HepG2 (cell line): ENCODE measurements around the gene CEL. TPM values are rescaled to one million over a fixed set of nuclear protein-coding genes. Genes with fewer than 3 reads are reported as not detected.

Experiments
- CHD4 ChIP-seq: fragments of 200-600 bp; sonication (generic); IDR thresholded peaks from 2 replicates; pipeline ENCODE4 v1.7.0; 2017; ENCODE audit warnings: mild to moderate bottlenecking, low read length, borderline replicate concordance
- E2F2 ChIP-seq: sonication (generic); formaldehyde crosslinking; IDR thresholded peaks from 2 replicates; pipeline ENCODE4 v1.4.0; 2020; ENCODE audit warnings: missing genetic modification reagents, borderline replicate concordance
- ISX ChIP-seq: sonication (generic); formaldehyde crosslinking; conservative IDR thresholded peaks from 2 replicates; pipeline ENCODE4 v1.5.0; 2020; ENCODE audit warnings: missing genetic modification reagents
- KDM2A ChIP-seq: sonication (generic); formaldehyde crosslinking; IDR thresholded peaks from 2 replicates; pipeline ENCODE4 v1.4.0; 2020; ENCODE audit warnings: low read depth, missing genetic modification reagents, borderline replicate concordance
- KDM6A ChIP-seq: IDR thresholded peaks from 2 replicates; pipeline ENCODE4 v1.6.1; 2016; ENCODE audit warnings: low read depth
- MXD3 ChIP-seq: IDR thresholded peaks from 2 replicates; pipeline ENCODE4 v1.6.1; 2016; ENCODE audit warnings: mild to moderate bottlenecking, missing biosample characterization, missing genetic modification reagents
- NFATC3 ChIP-seq: sonication (generic); formaldehyde crosslinking; IDR thresholded peaks from 2 replicates; pipeline ENCODE4 v1.5.1; 2020; ENCODE audit warnings: mild to moderate bottlenecking, missing genetic modification reagents
- POLR2A ChIP-seq, 2 experiments: IDR thresholded peaks; 2 replicates each; pipeline ENCODE4 v1.6.1; 2011; ENCODE audit warnings: low read depth in 2 of 2, low read length in 2 of 2, mild to moderate bottlenecking in 1 of 2, moderate library complexity in 1 of 2; ENCODE audit not compliant: insufficient read depth in 1 of 2
- ZNF431 ChIP-seq: sonication (generic); formaldehyde crosslinking; IDR thresholded peaks from 2 replicates; pipeline ENCODE4 v1.9.0; 2022; ENCODE audit warnings: missing genetic modification reagents, low read depth, mild to moderate bottlenecking, borderline replicate concordance
- ZNF496 ChIP-seq: sonication (generic); formaldehyde crosslinking; IDR thresholded peaks from 2 replicates; pipeline ENCODE4 v1.8.1; 2023; ENCODE audit warnings: mild to moderate bottlenecking, moderate library complexity, missing genetic modification reagents; ENCODE audit not compliant: insufficient replicate concordance
- ZNF644 ChIP-seq: IDR thresholded peaks from 2 replicates; pipeline ENCODE4 v1.6.1; 2016; ENCODE audit warnings: low read depth
- polyA plus RNA-seq, 8 experiments: library from polyadenylated mRNA; depleted of rRNA in 3 of 8; stranded (reverse) in 7 of 8; unstranded in 1 of 8; fragments of >200 nt; fragmentation: Illumina TruSeq in 4 of 8; extraction: Trizol in 4 of 8; gene quantifications; 2 replicates each; pipeline versions ENCODE4 v1.2.1 to v1.2.3, GENCODE V29; 2011 to 2016; ENCODE audit warnings: low read depth in 4 of 8, missing spikeins in 1 of 8, mixed read lengths in 1 of 8; ENCODE audit not compliant: insufficient read depth in 1 of 8
- total RNA-seq, 5 experiments: library from RNA; depleted of rRNA; stranded (reverse); fragments of >200 nt; fragmentation: Illumina TruSeq; extraction: Trizol; gene quantifications; 2 replicates each; pipeline ENCODE4 v1.2.3, GENCODE V29; 2016; ENCODE audit warnings: low read depth in 1 of 5
- TF ChIP-seq, protein P1 (sequence below): sonication (generic); formaldehyde crosslinking; IDR thresholded peaks from 2 replicates; pipeline ENCODE4 v1.5.0; 2020; ENCODE audit warnings: missing genetic modification reagents
- TF ChIP-seq, protein P2 (sequence below): IDR thresholded peaks from 2 replicates; pipeline ENCODE4 v1.6.1; 2016; ENCODE audit warnings: mild to moderate bottlenecking
- TF ChIP-seq, protein P3 (sequence below): conservative IDR thresholded peaks from 2 replicates; pipeline ENCODE4 v1.6.1; 2018; ENCODE audit warnings: missing genetic modification reagents

The CEL gene
- total and polyA plus RNA-seq, 2 of the 13 experiments (the other 11 are each of a cell fraction or from before 2014, with no cell fraction given) = 0.63 to 1.5 TPM

GRCh38 chr9:133030317-133031129, 31.3 kb upstream of the CEL start, which contains the start of gene GTF3C5 (continued):
- TF ChIP-seq ZNF431 (CRISPR knock-in tag) (no peak; the same call in 1 of the 2 replicates), CHD4 (no peak), ZNF496 (CRISPR knock-in tag) (no peak), E2F2 (CRISPR knock-in tag) (no peak), KDM2A (CRISPR knock-in tag) (peak; percentile 76; the same call in 1 of the 2 replicates), MXD3 (CRISPR knock-in tag) (peak; percentile 59; the same call in 1 of the 2 replicates), ISX (CRISPR knock-in tag) (no peak), NFATC3 (CRISPR knock-in tag) (peak; percentile 59; the same call in 1 of the 2 replicates), KDM6A (CRISPR knock-in tag) (no peak), POLR2A (IDR thresholded peaks at IDR 0.05; ENCODE audit: insufficient read depth in 1 of 2, low read depth in 2 of 2, low read length in 2 of 2) (peak; percentile 68 to 87), ZNF644 (CRISPR knock-in tag) (no peak)
- TF ChIP-seq, protein P1, sequence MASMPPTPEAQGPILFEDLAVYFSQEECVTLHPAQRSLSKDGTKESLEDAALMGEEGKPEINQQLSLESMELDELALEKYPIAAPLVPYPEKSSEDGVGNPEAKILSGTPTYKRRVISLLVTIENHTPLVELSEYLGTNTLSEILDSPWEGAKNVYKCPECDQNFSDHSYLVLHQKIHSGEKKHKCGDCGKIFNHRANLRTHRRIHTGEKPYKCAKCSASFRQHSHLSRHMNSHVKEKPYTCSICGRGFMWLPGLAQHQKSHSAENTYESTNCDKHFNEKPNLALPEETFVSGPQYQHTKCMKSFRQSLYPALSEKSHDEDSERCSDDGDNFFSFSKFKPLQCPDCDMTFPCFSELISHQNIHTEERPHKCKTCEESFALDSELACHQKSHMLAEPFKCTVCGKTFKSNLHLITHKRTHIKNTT (CRISPR knock-in tag) = no peak
- TF ChIP-seq, protein P2, sequence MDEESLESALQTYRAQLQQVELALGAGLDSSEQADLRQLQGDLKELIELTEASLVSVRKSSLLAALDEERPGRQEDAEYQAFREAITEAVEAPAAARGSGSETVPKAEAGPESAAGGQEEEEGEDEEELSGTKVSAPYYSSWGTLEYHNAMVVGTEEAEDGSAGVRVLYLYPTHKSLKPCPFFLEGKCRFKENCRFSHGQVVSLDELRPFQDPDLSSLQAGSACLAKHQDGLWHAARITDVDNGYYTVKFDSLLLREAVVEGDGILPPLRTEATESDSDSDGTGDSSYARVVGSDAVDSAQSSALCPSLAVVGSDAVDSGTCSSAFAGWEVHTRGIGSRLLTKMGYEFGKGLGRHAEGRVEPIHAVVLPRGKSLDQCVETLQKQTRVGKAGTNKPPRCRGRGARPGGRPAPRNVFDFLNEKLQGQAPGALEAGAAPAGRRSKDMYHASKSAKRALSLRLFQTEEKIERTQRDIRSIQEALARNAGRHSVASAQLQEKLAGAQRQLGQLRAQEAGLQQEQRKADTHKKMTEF (CRISPR knock-in tag) = peak; percentile 90; the same call in 1 of the 2 replicates
- TF ChIP-seq, protein P3, sequence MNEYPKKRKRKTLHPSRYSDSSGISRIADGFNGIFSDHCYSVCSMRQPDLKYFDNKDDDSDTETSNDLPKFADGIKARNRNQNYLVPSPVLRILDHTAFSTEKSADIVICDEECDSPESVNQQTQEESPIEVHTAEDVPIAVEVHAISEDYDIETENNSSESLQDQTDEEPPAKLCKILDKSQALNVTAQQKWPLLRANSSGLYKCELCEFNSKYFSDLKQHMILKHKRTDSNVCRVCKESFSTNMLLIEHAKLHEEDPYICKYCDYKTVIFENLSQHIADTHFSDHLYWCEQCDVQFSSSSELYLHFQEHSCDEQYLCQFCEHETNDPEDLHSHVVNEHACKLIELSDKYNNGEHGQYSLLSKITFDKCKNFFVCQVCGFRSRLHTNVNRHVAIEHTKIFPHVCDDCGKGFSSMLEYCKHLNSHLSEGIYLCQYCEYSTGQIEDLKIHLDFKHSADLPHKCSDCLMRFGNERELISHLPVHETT (CRISPR knock-in tag) = peak; percentile 50; the same call in 1 of the 2 replicates
